ENCODE measurements around the gene ATP8B3.

The ATP8B3 gene

GRCh38 chr19:1833540-1833939 lies 21.5 kb upstream of the ATP8B3 start:
- H3K27me3 ChIP-seq (ENCODE audit: control insufficient read depth, insufficient read depth, low read length): no peaks in the 10 kb centered on the region
- no CpG with 5 or more reads among the region's 15 CpGs for WGBS (ENCODE audit: insufficient coverage, insufficient read length)
- H3K9me3 ChIP-seq (ENCODE audit: control insufficient read depth, insufficient read depth, low read length): no peaks in the 10 kb centered on the region
- no peak for DNase-seq (ENCODE audit: low read depth, low spot score)
- H3K36me3 ChIP-seq (ENCODE audit: control insufficient read depth, insufficient read depth, low read length): no peaks in the 10 kb centered on the region
- H3K27ac ChIP-seq (ENCODE audit: low read length): no peak overlapping the region
- peaks cover 1% of the 10 kb centered on the region; the same call in 1 of the 2 replicates for H3K4me1 ChIP-seq (ENCODE audit: control insufficient read depth, insufficient read depth, low read length)
- no peak overlapping the region for H3K4me3 ChIP-seq (ENCODE audit: low read length)

GRCh38 chr19:1832046-1832663 lies 20.1 kb upstream of the ATP8B3 start:
- Histone ChIP-seq H3K27me3 (ENCODE audit: control insufficient read depth, insufficient read depth, low read length) (no peaks in the 10 kb centered on the region), H3K4me3 (ENCODE audit: low read length) (no peak overlapping the region), H3K36me3 (ENCODE audit: control insufficient read depth, insufficient read depth, low read length) (peaks cover 4% of the 10 kb centered on the region; the same call in 1 of the 2 replicates), H3K4me1 (ENCODE audit: control insufficient read depth, insufficient read depth, low read length) (no peaks in the 10 kb centered on the region; the same call in 1 of the 2 replicates), H3K9me3 (ENCODE audit: control insufficient read depth, insufficient read depth, low read length) (no peaks in the 10 kb centered on the region), H3K27ac (ENCODE audit: low read length) (no peak overlapping the region)
- WGBS (ENCODE audit: insufficient coverage, insufficient read length): no CpG with 5 or more reads among the region's 26 CpGs
- no peak for DNase-seq (ENCODE audit: low read depth, low spot score)

- Histone ChIP-seq H3K36me3 (ENCODE audit: control insufficient read depth, insufficient read depth, low read length) (peaks cover 4% of the 10 kb centered on the region; the same call in 1 of the 2 replicates), H3K4me3 (ENCODE audit: low read length) (no peak overlapping the region)
- no CpG with 5 or more reads among the region's 11 CpGs for WGBS (ENCODE audit: insufficient coverage, insufficient read length)
Observed at GRCh38 chr19:1830978-1831377, 18.9 kb upstream of the ATP8B3 start.

GRCh38 chr19:1830568-1830967 lies 18.5 kb upstream of the ATP8B3 start:
- no peak for DNase-seq (ENCODE audit: low read depth, low spot score)
- no CpG with 5 or more reads among the region's 15 CpGs for WGBS (ENCODE audit: insufficient coverage, insufficient read length)

More at GRCh38 chr19:1830978-1831377, 18.9 kb upstream of the ATP8B3 start:
- no peaks in the 10 kb centered on the region for H3K9me3 ChIP-seq (ENCODE audit: control insufficient read depth, insufficient read depth, low read length)
- H3K27ac ChIP-seq (ENCODE audit: low read length): no peak overlapping the region
- no peak for DNase-seq (ENCODE audit: low read depth, low spot score)
- peaks cover 3% of the 10 kb centered on the region; the same call in 1 of the 2 replicates for H3K4me1 ChIP-seq (ENCODE audit: control insufficient read depth, insufficient read depth, low read length)
- H3K27me3 ChIP-seq (ENCODE audit: control insufficient read depth, insufficient read depth, low read length): no peaks in the 10 kb centered on the region

GRCh38 chr19:1829958-1830357 lies 17.9 kb upstream of the ATP8B3 start:
- Histone ChIP-seq H3K27ac (ENCODE audit: low read length) (no peak overlapping the region), H3K36me3 (ENCODE audit: control insufficient read depth, insufficient read depth, low read length) (peaks cover 7% of the 10 kb centered on the region; the same call in 1 of the 2 replicates), H3K4me3 (ENCODE audit: low read length) (no peak overlapping the region), H3K9me3 (ENCODE audit: control insufficient read depth, insufficient read depth, low read length) (no peaks in the 10 kb centered on the region), H3K27me3 (ENCODE audit: control insufficient read depth, insufficient read depth, low read length) (no peaks in the 10 kb centered on the region), H3K4me1 (ENCODE audit: control insufficient read depth, insufficient read depth, low read length) (peaks cover 3% of the 10 kb centered on the region; the same call in 1 of the 2 replicates)
- no CpG with 5 or more reads among the region's 11 CpGs for WGBS (ENCODE audit: insufficient coverage, insufficient read length)
- DNase-seq (ENCODE audit: low read depth, low spot score): no peak

More at GRCh38 chr19:1830568-1830967, 18.5 kb upstream of the ATP8B3 start:
- Histone ChIP-seq H3K4me1 (ENCODE audit: control insufficient read depth, insufficient read depth, low read length) (peaks cover 3% of the 10 kb centered on the region; the same call in 1 of the 2 replicates), H3K27me3 (ENCODE audit: control insufficient read depth, insufficient read depth, low read length) (no peaks in the 10 kb centered on the region), H3K9me3 (ENCODE audit: control insufficient read depth, insufficient read depth, low read length) (no peaks in the 10 kb centered on the region), H3K27ac (ENCODE audit: low read length) (no peak overlapping the region), H3K4me3 (ENCODE audit: low read length) (no peak overlapping the region), H3K36me3 (ENCODE audit: control insufficient read depth, insufficient read depth, low read length) (peaks cover 7% of the 10 kb centered on the region; the same call in 1 of the 2 replicates)

GRCh38 chr19:1828279-1829238 lies 16.5 kb upstream of the ATP8B3 start:
- no peak overlapping the region for H3K27ac ChIP-seq (ENCODE audit: low read length)
- H3K4me1 ChIP-seq (ENCODE audit: control insufficient read depth, insufficient read depth, low read length): peaks cover 3% of the 10 kb centered on the region; the same call in 1 of the 2 replicates
- no peaks in the 10 kb centered on the region for H3K27me3 ChIP-seq (ENCODE audit: control insufficient read depth, insufficient read depth, low read length)
- no CpG with 5 or more reads among the region's 57 CpGs for WGBS (ENCODE audit: insufficient coverage, insufficient read length)
- H3K36me3 ChIP-seq (ENCODE audit: control insufficient read depth, insufficient read depth, low read length): peaks cover 9% of the 10 kb centered on the region
- H3K4me3 ChIP-seq (ENCODE audit: low read length): no peak overlapping the region
- DNase-seq (ENCODE audit: low read depth, low spot score): no peak
- no peaks in the 10 kb centered on the region for H3K9me3 ChIP-seq (ENCODE audit: control insufficient read depth, insufficient read depth, low read length)

- no peak overlapping the region for H3K27ac ChIP-seq (ENCODE audit: low read length)
- WGBS (ENCODE audit: insufficient coverage, insufficient read length): no CpG with 5 or more reads among the region's 41 CpGs
Observed at GRCh38 chr19:1827566-1828278, 15.6 kb upstream of the ATP8B3 start.

GRCh38 chr19:1826557-1827521 lies 14.8 kb upstream of the ATP8B3 start:
- no peaks in the 10 kb centered on the region for H3K27me3 ChIP-seq (ENCODE audit: control insufficient read depth, insufficient read depth, low read length)
- no peak overlapping the region for H3K27ac ChIP-seq (ENCODE audit: low read length)
- WGBS (ENCODE audit: insufficient coverage, insufficient read length): no CpG with 5 or more reads among the region's 63 CpGs
- DNase-seq (ENCODE audit: low read depth, low spot score): no peak
- no peak overlapping the region for H3K4me3 ChIP-seq (ENCODE audit: low read length)
- H3K9me3 ChIP-seq (ENCODE audit: control insufficient read depth, insufficient read depth, low read length): no peaks in the 10 kb centered on the region
- H3K36me3 ChIP-seq (ENCODE audit: control insufficient read depth, insufficient read depth, low read length): peaks cover 14% of the 10 kb centered on the region
- H3K4me1 ChIP-seq (ENCODE audit: control insufficient read depth, insufficient read depth, low read length): peaks cover 3% of the 10 kb centered on the region; the same call in 1 of the 2 replicates

More at GRCh38 chr19:1827566-1828278, 15.6 kb upstream of the ATP8B3 start:
- H3K4me1 ChIP-seq (ENCODE audit: control insufficient read depth, insufficient read depth, low read length): peaks cover 3% of the 10 kb centered on the region; the same call in 1 of the 2 replicates
- no peaks in the 10 kb centered on the region for H3K27me3 ChIP-seq (ENCODE audit: control insufficient read depth, insufficient read depth, low read length)
- no peak for DNase-seq (ENCODE audit: low read depth, low spot score)
- H3K36me3 ChIP-seq (ENCODE audit: control insufficient read depth, insufficient read depth, low read length): peaks cover 9% of the 10 kb centered on the region
- H3K9me3 ChIP-seq (ENCODE audit: control insufficient read depth, insufficient read depth, low read length): no peaks in the 10 kb centered on the region
- H3K4me3 ChIP-seq (ENCODE audit: low read length): no peak overlapping the region

- H3K27ac ChIP-seq (ENCODE audit: low read length): no peak overlapping the region
- DNase-seq (ENCODE audit: low read depth, low spot score): peak; percentile 81
- peaks cover 3% of the 10 kb centered on the region; the same call in 1 of the 2 replicates for H3K4me1 ChIP-seq (ENCODE audit: control insufficient read depth, insufficient read depth, low read length)
- no peaks in the 10 kb centered on the region for H3K27me3 ChIP-seq (ENCODE audit: control insufficient read depth, insufficient read depth, low read length)
- WGBS (ENCODE audit: insufficient coverage, insufficient read length): no CpG with 5 or more reads among the region's 15 CpGs
- H3K36me3 ChIP-seq (ENCODE audit: control insufficient read depth, insufficient read depth, low read length): peaks cover 21% of the 10 kb centered on the region
- no peaks in the 10 kb centered on the region for H3K9me3 ChIP-seq (ENCODE audit: control insufficient read depth, insufficient read depth, low read length)
- no peak overlapping the region for H3K4me3 ChIP-seq (ENCODE audit: low read length)
Observed at GRCh38 chr19:1825909-1826556, 14.0 kb upstream of the ATP8B3 start.

All from iPS DF 6.9 (cell line).